ENCODE measurements around the gene DHX35. TPM values are rescaled to one million over a fixed set of nuclear protein-coding genes. Genes with fewer than 3 reads are reported as not detected.
A peak's percentile ranks its signal among the peaks of the same experiment; 100 is the strongest.

Gene DHX35
- total and polyA plus RNA-seq, 10 of the 15 experiments (the other 5 are each of a cell fraction or from before 2014, with no cell fraction given): 4.3 to 21.6 (median 14.9) TPM

- TF ChIP-seq ZBTB40 (IDR thresholded peaks at IDR 0.05; ENCODE audit: borderline replicate concordance) (no peak), SMC3 (IDR thresholded peaks at IDR 0.05; ENCODE audit: borderline replicate concordance, low read length) (peak; percentile 19; the same call in 1 of the 2 replicates), MTA3 (IDR thresholded peaks at IDR 0.05; ENCODE audit: borderline replicate concordance, low read length) (no peak), HDGF (IDR thresholded peaks at IDR 0.05) (no peak), TAF1 (IDR thresholded peaks at IDR 0.05; ENCODE audit: borderline replicate concordance, low read depth, low read length) (peak; percentile 58; the same call in 1 of the 2 replicates), ASH2L (IDR thresholded peaks at IDR 0.05; ENCODE audit: borderline replicate concordance, low read depth) (peak; percentile 99; the same call in 1 of the 2 replicates), MEF2A (IDR thresholded peaks at IDR 0.05; ENCODE audit: insufficient read depth, low read depth, low read length) (no peak), KLF5 (IDR thresholded peaks at IDR 0.05; ENCODE audit: partially characterized antibody) (peak; percentile 12), PBX3 (IDR thresholded peaks at IDR 0.05; ENCODE audit: insufficient replicate concordance, low read depth, low read length) (no peak), CREB1 (IDR thresholded peaks at IDR 0.05; ENCODE audit: low read depth) (no peak; the same call in 1 of the 2 replicates), SREBF1 (IDR thresholded peaks at IDR 0.05; ENCODE audit: low read length) (0 out of 2 replicates have a peak, but pooled peaks have one; percentile 24), EED (IDR thresholded peaks at IDR 0.05; ENCODE audit: low read depth) (no peak; the same call in 1 of the 2 replicates), NKRF (conservative IDR thresholded peaks at IDR 0.05) (peak; percentile 86), EGR1 (IDR thresholded peaks at IDR 0.05; ENCODE audit: borderline replicate concordance in 1 of 2, low read depth in 2 of 2, low read length in 2 of 2) (peak; percentile 20 to 93), YBX1 (IDR thresholded peaks at IDR 0.05) (no peak), BACH1 (IDR thresholded peaks at IDR 0.05; ENCODE audit: borderline replicate concordance) (peak; percentile 31; the same call in 1 of the 2 replicates), SREBF2 (IDR thresholded peaks at IDR 0.05; ENCODE audit: low read length) (no peak), NRF1 (conservative IDR thresholded peaks at IDR 0.05; ENCODE audit: low read depth, low read length) (no peak), NFYA (IDR thresholded peaks at IDR 0.05; ENCODE audit: borderline replicate concordance, low read depth, low read length) (no peak), IKZF2 (IDR thresholded peaks at IDR 0.05) (no peak; a peak in 1 of 4 replicates), JUND (IDR thresholded peaks at IDR 0.05; ENCODE audit: low read depth, low read length) (no peak), LARP7 (IDR thresholded peaks at IDR 0.05) (peak; percentile 81), RFX5 (IDR thresholded peaks at IDR 0.05; ENCODE audit: low read depth, low read length) (no peak), EZH2 (IDR thresholded peaks at IDR 0.05; ENCODE audit: borderline replicate concordance, control insufficient read depth, low read depth, low read length) (no peak)
These were observed at the start of gene DHX35 (continued) for GRCh38 chr20:38962044-38962927.
